Measurements from ENCODE around the gene FOXM1. TPM values are rescaled to one million over a fixed set of nuclear protein-coding genes. Genes with fewer than 3 reads are reported as not detected.

Gene FOXM1
- total RNA-seq, 1 experiment from 2014 or later: 118 TPM

GRCh38 chr12:2854669-2855453 lies 22.1 kb downstream of the FOXM1 start:
- no peak overlapping the region for H3K27ac Mint-ChIP-seq
- ChIA-PET POLR2A (no interaction called here), CTCF (interaction anchor here (0.7 to 3.4 kb wide), 18 partner anchors 9 to 221 kb away, joined by 3 to 50 read pairs (median 7); partner anchors contain the start of genes FOXM1, ITFG2 and RHNO1)
- peaks cover 15% of the 10 kb centered on the region for H3K36me3 Mint-ChIP-seq
- DNase-seq (ENCODE audit: low spot score) (no peak), ATAC-seq (no peak)
- no peaks in the 10 kb centered on the region for H3K9me3 Mint-ChIP-seq
- TF ChIP-seq, protein P1, sequence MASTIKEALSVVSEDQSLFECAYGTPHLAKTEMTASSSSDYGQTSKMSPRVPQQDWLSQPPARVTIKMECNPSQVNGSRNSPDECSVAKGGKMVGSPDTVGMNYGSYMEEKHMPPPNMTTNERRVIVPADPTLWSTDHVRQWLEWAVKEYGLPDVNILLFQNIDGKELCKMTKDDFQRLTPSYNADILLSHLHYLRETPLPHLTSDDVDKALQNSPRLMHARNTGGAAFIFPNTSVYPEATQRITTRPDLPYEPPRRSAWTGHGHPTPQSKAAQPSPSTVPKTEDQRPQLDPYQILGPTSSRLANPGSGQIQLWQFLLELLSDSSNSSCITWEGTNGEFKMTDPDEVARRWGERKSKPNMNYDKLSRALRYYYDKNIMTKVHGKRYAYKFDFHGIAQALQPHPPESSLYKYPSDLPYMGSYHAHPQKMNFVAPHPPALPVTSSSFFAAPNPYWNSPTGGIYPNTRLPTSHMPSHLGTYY (CRISPR knock-in tag; IDR thresholded peaks at IDR 0.05): no peak
- no peak for TF ChIP-seq JAZF1 (CRISPR knock-in tag; IDR thresholded peaks at IDR 0.05)
- no peak for TF ChIP-seq USF1 (CRISPR knock-in tag; IDR thresholded peaks at IDR 0.05)
- no peak for TF ChIP-seq SOX15 (CRISPR knock-in tag; IDR thresholded peaks at IDR 0.05)
- TF ChIP-seq OVOL2 (CRISPR knock-in tag; IDR thresholded peaks at IDR 0.05; ENCODE audit: borderline replicate concordance): no peak
- no peak for TF ChIP-seq PRDM15 (CRISPR knock-in tag; IDR thresholded peaks at IDR 0.05)
- TF ChIP-seq TP53 (CRISPR knock-in tag; IDR thresholded peaks at IDR 0.05): no peak
- TF ChIP-seq, protein P2, sequence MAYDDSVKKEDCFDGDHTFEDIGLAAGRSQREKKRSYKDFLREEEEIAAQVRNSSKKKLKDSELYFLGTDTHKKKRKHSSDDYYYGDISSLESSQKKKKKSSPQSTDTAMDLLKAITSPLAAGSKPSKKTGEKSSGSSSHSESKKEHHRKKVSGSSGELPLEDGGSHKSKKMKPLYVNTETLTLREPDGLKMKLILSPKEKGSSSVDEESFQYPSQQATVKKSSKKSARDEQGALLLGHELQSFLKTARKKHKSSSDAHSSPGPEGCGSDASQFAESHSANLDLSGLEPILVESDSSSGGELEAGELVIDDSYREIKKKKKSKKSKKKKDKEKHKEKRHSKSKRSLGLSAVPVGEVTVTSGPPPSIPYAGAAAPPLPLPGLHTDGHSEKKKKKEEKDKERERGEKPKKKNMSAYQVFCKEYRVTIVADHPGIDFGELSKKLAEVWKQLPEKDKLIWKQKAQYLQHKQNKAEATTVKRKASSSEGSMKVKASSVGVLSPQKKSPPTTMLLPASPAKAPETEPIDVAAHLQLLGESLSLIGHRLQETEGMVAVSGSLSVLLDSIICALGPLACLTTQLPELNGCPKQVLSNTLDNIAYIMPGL (CRISPR knock-in tag; IDR thresholded peaks at IDR 0.05): no peak
- TF ChIP-seq ZNF416 (CRISPR knock-in tag; IDR thresholded peaks at IDR 0.05): no peak
- H3K4me3 Mint-ChIP-seq: no peak overlapping the region
- H3K27me3 Mint-ChIP-seq (ENCODE audit: low read depth): no peaks in the 10 kb centered on the region; the same call in 1 of the 2 replicates
- peaks cover 3% of the 10 kb centered on the region; the same call in 1 of the 2 replicates for H3K4me1 Mint-ChIP-seq

- CTCF ChIA-PET: interaction anchor here (0.6 to 3.4 kb wide), 48 partner anchors 8 to 422 kb away, joined by 3 to 50 read pairs (median 5); partner anchors contain the start of genes FOXM1, ITFG2, RHNO1 and TULP3
- Mint-ChIP-seq H3K36me3 (peaks cover 5% of the 10 kb centered on the region), H3K4me3 (no peak overlapping the region), H3K27ac (no peak overlapping the region), H3K4me1 (peaks cover 3% of the 10 kb centered on the region; the same call in 1 of the 2 replicates), H3K27me3 (ENCODE audit: low read depth) (no peaks in the 10 kb centered on the region; the same call in 1 of the 2 replicates), H3K9me3 (no peaks in the 10 kb centered on the region)
- ATAC-seq (peak; percentile 93), DNase-seq (ENCODE audit: low spot score) (peak; percentile 95)
- POLR2A ChIA-PET: interaction anchor here (0.8 to 0.9 kb wide), 2 partner anchors 8 to 91 kb away, joined by 4 to 5 read pairs; no protein-coding TSS in a partner anchor
- TF ChIP-seq GABPB1 (CRISPR knock-in tag; IDR thresholded peaks at IDR 0.05): no peak
- no peak for TF ChIP-seq GRHL2 (CRISPR knock-in tag; IDR thresholded peaks at IDR 0.05; ENCODE audit: insufficient replicate concordance, severe bottlenecking)
- TF ChIP-seq NR1H2 (CRISPR knock-in tag; IDR thresholded peaks at IDR 0.05): no peak
- no peak for TF ChIP-seq ZNF671 (CRISPR knock-in tag; IDR thresholded peaks at IDR 0.05)
- TF ChIP-seq, protein P3, sequence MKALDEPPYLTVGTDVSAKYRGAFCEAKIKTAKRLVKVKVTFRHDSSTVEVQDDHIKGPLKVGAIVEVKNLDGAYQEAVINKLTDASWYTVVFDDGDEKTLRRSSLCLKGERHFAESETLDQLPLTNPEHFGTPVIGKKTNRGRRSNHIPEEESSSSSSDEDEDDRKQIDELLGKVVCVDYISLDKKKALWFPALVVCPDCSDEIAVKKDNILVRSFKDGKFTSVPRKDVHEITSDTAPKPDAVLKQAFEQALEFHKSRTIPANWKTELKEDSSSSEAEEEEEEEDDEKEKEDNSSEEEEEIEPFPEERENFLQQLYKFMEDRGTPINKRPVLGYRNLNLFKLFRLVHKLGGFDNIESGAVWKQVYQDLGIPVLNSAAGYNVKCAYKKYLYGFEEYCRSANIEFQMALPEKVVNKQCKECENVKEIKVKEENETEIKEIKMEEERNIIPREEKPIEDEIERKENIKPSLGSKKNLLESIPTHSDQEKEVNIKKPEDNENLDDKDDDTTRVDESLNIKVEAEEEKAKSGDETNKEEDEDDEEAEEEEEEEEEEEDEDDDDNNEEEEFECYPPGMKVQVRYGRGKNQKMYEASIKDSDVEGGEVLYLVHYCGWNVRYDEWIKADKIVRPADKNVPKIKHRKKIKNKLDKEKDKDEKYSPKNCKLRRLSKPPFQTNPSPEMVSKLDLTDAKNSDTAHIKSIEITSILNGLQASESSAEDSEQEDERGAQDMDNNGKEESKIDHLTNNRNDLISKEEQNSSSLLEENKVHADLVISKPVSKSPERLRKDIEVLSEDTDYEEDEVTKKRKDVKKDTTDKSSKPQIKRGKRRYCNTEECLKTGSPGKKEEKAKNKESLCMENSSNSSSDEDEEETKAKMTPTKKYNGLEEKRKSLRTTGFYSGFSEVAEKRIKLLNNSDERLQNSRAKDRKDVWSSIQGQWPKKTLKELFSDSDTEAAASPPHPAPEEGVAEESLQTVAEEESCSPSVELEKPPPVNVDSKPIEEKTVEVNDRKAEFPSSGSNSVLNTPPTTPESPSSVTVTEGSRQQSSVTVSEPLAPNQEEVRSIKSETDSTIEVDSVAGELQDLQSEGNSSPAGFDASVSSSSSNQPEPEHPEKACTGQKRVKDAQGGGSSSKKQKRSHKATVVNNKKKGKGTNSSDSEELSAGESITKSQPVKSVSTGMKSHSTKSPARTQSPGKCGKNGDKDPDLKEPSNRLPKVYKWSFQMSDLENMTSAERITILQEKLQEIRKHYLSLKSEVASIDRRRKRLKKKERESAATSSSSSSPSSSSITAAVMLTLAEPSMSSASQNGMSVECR (CRISPR knock-in tag; IDR thresholded peaks at IDR 0.05; ENCODE audit: borderline replicate concordance): no peak
- TF ChIP-seq CREB1 (CRISPR knock-in tag; IDR thresholded peaks at IDR 0.05): no peak
- peak; percentile 88 for TF ChIP-seq CTCF (IDR thresholded peaks at IDR 0.05)
- TF ChIP-seq OVOL2 (CRISPR knock-in tag; IDR thresholded peaks at IDR 0.05; ENCODE audit: borderline replicate concordance): no peak
- TF ChIP-seq, protein P4, sequence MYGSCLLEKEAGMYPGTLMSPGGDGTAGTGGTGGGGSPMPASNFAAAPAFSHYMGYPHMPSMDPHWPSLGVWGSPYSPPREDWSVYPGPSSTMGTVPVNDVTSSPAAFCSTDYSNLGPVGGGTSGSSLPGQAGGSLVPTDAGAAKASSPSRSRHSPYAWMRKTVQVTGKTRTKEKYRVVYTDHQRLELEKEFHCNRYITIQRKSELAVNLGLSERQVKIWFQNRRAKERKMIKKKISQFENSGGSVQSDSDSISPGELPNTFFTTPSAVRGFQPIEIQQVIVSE (CRISPR knock-in tag; IDR thresholded peaks at IDR 0.05; ENCODE audit: borderline replicate concordance): no peak
Measured at GRCh38 chr12:2853626-2854025, 23.3 kb downstream of the FOXM1 start.
